Activated B cell treated with CpG ODN at 0.5 μM for 24 hours (primary cell): ENCODE data around the gene INPP5E. TPM values are rescaled to one million over a fixed set of nuclear protein-coding genes. Genes with fewer than 3 reads are reported as not detected.

Source experiments
- ATAC-seq: fragments of 200-7000 bp; cut with Tn5 transposase; one replicate; pipeline ENCODE4 v1.10.0; 2021; ENCODE audit warnings: low read depth, mild to moderate bottlenecking, moderate library complexity
- CTCF ChIA-PET: fragments of 350-600 bp; sonication (Branson Sonifier 250); formaldehyde crosslinking; loops from one replicate; lab custom pipeline; 2021; ENCODE audit warnings: antibody characterized with exemption; lab: Charles Lee
- POLR2A ChIA-PET: fragments of 350-600 bp; sonication (Branson Sonifier 250); formaldehyde crosslinking; loops from one replicate; lab custom pipeline; 2021; ENCODE audit warnings: antibody characterized with exemption; lab: Charles Lee
- DNase-seq: peaks from one replicate; pipeline ENCODE4 v3.0.0; 2022
- H3K27ac Mint-ChIP-seq: one replicate; pipeline ENCODE4 v1.8.0; 2020; ENCODE audit warnings: mixed read lengths
- H3K27me3 Mint-ChIP-seq: one replicate; pipeline ENCODE4 v1.8.0; 2021; ENCODE audit warnings: mixed read lengths
- H3K36me3 Mint-ChIP-seq: one replicate; pipeline ENCODE4 v1.8.0; 2021; ENCODE audit warnings: low read depth, mixed read lengths
- H3K4me1 Mint-ChIP-seq: one replicate; pipeline ENCODE4 v1.8.0; 2021; ENCODE audit warnings: mixed read lengths
- H3K4me3 Mint-ChIP-seq: one replicate; pipeline ENCODE4 v1.8.0; 2020; ENCODE audit warnings: mild to moderate bottlenecking, mixed read lengths
- H3K9me3 Mint-ChIP-seq: one replicate; pipeline ENCODE4 v1.8.0; 2020; ENCODE audit warnings: mixed read lengths
- intact Hi-C: fragments of 100-400 bp; cut with micrococcal nuclease; formaldehyde crosslinking; loops from one replicate; pipeline ENCODE4 v1.15.1; 2024
- total RNA-seq: library from RNA; stranded (reverse); gene quantifications from 2 replicates; pipeline ENCODE4 v1.2.3, GENCODE V29; 2022
- TF ChIP-seq, protein P1 (sequence below): fragments of 200-600 bp; IDR thresholded peaks from one replicate; pipeline ENCODE4 v1.8.0; 2022; ENCODE audit warnings: antibody characterized with exemption, mild to moderate bottlenecking

INPP5E gene
- total RNA-seq, 1 donor from 2014 or later = 26.6 TPM

- Mint-ChIP-seq H3K9me3 (no peaks in the 10 kb centered on the region), H3K27me3 (no peaks in the 10 kb centered on the region), H3K27ac (no peak overlapping the region), H3K36me3 (peaks cover 8% of the 10 kb centered on the region), H3K4me3 (no peak overlapping the region), H3K4me1 (peaks cover 23% of the 10 kb centered on the region)
- no peak for DNase-seq
- no peak for ATAC-seq
- POLR2A ChIA-PET = interaction anchor here (0.6 to 1.7 kb wide), 3 partner anchors 40 to 148 kb away, joined by 4 to 6 read pairs (median 4); no protein-coding TSS in a partner anchor
- TF ChIP-seq, protein P1, sequence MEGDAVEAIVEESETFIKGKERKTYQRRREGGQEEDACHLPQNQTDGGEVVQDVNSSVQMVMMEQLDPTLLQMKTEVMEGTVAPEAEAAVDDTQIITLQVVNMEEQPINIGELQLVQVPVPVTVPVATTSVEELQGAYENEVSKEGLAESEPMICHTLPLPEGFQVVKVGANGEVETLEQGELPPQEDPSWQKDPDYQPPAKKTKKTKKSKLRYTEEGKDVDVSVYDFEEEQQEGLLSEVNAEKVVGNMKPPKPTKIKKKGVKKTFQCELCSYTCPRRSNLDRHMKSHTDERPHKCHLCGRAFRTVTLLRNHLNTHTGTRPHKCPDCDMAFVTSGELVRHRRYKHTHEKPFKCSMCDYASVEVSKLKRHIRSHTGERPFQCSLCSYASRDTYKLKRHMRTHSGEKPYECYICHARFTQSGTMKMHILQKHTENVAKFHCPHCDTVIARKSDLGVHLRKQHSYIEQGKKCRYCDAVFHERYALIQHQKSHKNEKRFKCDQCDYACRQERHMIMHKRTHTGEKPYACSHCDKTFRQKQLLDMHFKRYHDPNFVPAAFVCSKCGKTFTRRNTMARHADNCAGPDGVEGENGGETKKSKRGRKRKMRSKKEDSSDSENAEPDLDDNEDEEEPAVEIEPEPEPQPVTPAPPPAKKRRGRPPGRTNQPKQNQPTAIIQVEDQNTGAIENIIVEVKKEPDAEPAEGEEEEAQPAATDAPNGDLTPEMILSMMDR = no peak
- intact Hi-C loops = no loop called here
- CTCF ChIA-PET = interaction anchor here (0.9 to 6.4 kb wide), 6 partner anchors 132 to 158 kb away, joined by 3 to 44 read pairs (median 5); no protein-coding TSS in a partner anchor
Measured at GRCh38 chr9:136486131-136486530, 46.5 kb upstream of the INPP5E start.

DNA sequence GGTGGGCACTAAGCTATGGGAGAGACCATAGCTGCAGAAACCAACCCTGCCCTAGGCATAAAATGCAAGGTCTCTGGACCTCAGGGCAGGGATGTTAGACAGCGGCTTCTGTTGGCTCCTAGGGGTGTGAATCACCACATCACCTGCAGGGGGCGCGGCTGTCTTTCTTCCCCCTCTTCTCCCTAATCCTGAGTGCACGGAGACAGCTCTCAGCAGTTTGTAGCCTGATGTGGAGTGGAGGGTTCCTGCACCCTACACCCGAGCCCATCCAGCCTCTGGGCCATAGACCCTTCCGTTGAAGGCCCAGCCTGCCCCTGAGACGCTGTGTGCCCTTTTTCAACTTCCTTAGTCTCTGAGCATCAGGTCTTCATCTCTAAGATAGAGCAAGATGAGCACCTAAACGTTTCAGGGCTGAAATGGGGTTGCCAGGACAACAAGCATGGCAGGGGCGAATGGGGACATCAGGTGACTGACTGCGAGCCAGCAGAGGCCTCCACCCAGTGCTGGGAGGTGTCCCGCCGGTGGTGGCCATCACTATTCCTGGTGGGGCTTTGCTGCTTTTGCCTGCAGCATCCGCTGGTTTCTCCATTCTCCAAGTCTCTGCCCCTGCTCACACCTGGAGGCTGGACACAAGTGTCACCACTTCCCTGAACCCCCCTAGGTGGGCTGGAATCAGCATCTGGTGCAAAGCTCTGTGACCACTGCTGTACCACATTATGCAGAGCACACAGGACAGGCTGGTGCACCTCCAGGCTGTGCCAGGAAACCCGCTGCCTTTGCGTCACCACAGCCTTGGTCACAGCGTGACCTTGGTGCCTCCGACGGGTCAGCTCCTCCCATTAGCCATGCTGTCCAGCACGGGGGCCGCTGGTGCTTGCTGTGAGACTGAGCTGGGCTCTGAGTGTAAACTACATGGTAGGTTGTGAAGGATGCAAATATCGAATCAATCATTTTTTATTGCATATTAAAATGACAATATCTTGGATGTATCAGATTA, 45.7 kb upstream of the INPP5E start:
- Mint-ChIP-seq H3K4me1 (peaks cover 25% of the 10 kb centered on the region), H3K27me3 (no peaks in the 10 kb centered on the region), H3K36me3 (peaks cover 9% of the 10 kb centered on the region), H3K4me3 (peak overlapping the region; percentile 57), H3K27ac (peak overlapping the region; percentile 46), H3K9me3 (no peaks in the 10 kb centered on the region)
- TF ChIP-seq, protein P1 = peak; percentile 21
- intact Hi-C loops = loop anchor here (1.0 kb wide), 1 partner anchor 159 kb away; no protein-coding TSS in a partner anchor
- POLR2A ChIA-PET = interaction anchor here (0.6 to 1.7 kb wide), 3 partner anchors 39 to 149 kb away, joined by 4 to 6 read pairs (median 4); no protein-coding TSS in a partner anchor
- ATAC-seq = no peak
- CTCF ChIA-PET = interaction anchor here (0.9 to 6.4 kb wide), 9 partner anchors 49 to 158 kb away, joined by 3 to 44 read pairs (median 4); no protein-coding TSS in a partner anchor
- peak; percentile 74 for DNase-seq

GRCh38 chr9:136484153-136485048, 44.8 kb upstream of the INPP5E start:
- TF ChIP-seq, protein P1 = no peak
- Mint-ChIP-seq H3K27me3 (no peaks in the 10 kb centered on the region), H3K4me1 (peaks cover 31% of the 10 kb centered on the region), H3K4me3 (peak overlapping the region; percentile 57), H3K9me3 (no peaks in the 10 kb centered on the region), H3K36me3 (peaks cover 16% of the 10 kb centered on the region), H3K27ac (peak overlapping the region; percentile 46)
- intact Hi-C loops = loop anchor here (1.0 to 5.0 kb wide), 4 partner anchors 160 to 577 kb away; partner anchors contain the start of genes AGPAT2 and CAMSAP1
- ChIA-PET CTCF (interaction anchor here (1.3 to 6.4 kb wide), 4 partner anchors 50 to 147 kb away, joined by 3 to 44 read pairs (median 10); no protein-coding TSS in a partner anchor), POLR2A (interaction anchor here (0.8 to 1.1 kb wide), 8 partner anchors 54 to 756 kb away, joined by 3 to 7 read pairs (median 3); partner anchors contain the start of genes TRAF2 and TUBB4B)
- ATAC-seq (no peak), DNase-seq (peak; percentile 27)

- TF ChIP-seq, protein P1 = no peak
- intact Hi-C loops = loop anchor here (1.0 to 5.0 kb wide), 10 partner anchors 44 to 576 kb away; partner anchors contain the start of genes AGPAT2, CAMSAP1, DNLZ and ENTR1
- CTCF ChIA-PET = interaction anchor here (1.3 to 6.4 kb wide), 4 partner anchors 50 to 148 kb away, joined by 3 to 44 read pairs (median 10); no protein-coding TSS in a partner anchor
- Mint-ChIP-seq H3K27me3 (no peaks in the 10 kb centered on the region), H3K36me3 (peaks cover 20% of the 10 kb centered on the region), H3K27ac (peak overlapping the region; percentile 97), H3K4me1 (peaks cover 34% of the 10 kb centered on the region), H3K9me3 (no peaks in the 10 kb centered on the region), H3K4me3 (peak overlapping the region; percentile 98)
- POLR2A ChIA-PET = interaction anchor here (0.6 to 1.1 kb wide), 10 partner anchors 16 to 757 kb away, joined by 3 to 7 read pairs (median 3); partner anchors contain the start of genes AGPAT2, NOTCH1, TRAF2 and TUBB4B
- peak; percentile 49 for ATAC-seq
- peak; percentile 99 for DNase-seq
Measured at GRCh38 chr9:136483589-136484152, 44.0 kb upstream of the INPP5E start.
